NCI-H128 (cell line): Measurements from ENCODE around the gene MIPOL1.
"Not testable (repeated sequence)": the region's sequence is repeated elsewhere in the genome, so short reads cannot be mapped to it uniquely, and the experiment has no call there.

Experiments
- DNase-seq: peaks from one replicate; lab custom pipeline; 2025; ENCODE audit not compliant: unreplicated experiment; lab: John Stamatoyannopoulos, UW

Gene MIPOL1, protein sequence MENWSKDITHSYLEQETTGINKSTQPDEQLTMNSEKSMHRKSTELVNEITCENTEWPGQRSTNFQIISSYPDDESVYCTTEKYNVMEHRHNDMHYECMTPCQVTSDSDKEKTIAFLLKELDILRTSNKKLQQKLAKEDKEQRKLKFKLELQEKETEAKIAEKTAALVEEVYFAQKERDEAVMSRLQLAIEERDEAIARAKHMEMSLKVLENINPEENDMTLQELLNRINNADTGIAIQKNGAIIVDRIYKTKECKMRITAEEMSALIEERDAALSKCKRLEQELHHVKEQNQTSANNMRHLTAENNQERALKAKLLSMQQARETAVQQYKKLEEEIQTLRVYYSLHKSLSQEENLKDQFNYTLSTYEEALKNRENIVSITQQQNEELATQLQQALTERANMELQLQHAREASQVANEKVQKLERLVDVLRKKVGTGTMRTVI

DNA sequence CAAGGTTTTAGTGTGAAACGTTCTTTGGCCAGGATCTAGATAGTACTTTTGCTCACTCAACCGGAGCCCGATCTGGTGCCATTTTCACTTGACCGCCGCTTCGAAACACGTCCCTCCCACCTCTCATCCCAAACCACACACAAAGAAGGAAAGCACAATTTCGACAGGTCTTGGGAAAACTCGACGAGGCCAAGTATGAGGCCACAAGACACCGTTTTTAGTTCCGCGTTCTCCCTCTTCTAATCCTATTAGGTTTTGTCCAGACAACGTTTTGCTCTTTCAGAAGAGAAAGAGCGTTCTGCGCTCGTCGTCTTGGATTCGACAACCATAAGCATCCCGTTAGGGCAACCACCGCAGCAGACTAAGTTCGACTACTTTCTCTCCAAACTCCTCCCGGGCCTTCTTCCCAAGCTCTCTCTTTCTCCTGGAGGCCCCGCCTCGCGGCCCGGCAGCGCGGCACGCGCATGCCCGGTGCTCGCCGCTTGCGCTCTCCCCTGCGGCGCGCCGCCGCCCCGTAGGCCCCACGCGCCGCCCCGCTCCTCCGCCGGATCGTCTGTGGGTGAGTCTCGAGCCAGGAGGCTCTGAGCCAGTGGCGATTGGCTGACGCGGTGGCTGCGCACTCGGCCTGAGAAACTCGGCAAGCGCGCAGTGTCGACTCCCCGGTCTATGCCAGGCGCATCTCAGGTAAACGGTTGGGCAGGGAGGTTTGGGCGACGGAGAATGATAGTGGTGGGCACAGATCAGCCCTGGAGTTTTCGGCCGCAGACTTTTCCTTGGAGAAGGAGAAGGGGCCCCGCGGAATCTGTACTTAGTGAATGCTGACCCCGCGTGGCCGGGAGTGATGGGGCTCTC is at the start of gene MIPOL1:
Gene MIPOL1 (plus strand): TSS at position 517 of the 852 bp plus-strand sequence. CDS start 49,952 bp downstream, outside the sequence.
- peak; percentile 75 for DNase-seq

- no peak for DNase-seq
Measured at GRCh38 chr14:37150414-37150813, 47.3 kb upstream of the MIPOL1 start.

DNA sequence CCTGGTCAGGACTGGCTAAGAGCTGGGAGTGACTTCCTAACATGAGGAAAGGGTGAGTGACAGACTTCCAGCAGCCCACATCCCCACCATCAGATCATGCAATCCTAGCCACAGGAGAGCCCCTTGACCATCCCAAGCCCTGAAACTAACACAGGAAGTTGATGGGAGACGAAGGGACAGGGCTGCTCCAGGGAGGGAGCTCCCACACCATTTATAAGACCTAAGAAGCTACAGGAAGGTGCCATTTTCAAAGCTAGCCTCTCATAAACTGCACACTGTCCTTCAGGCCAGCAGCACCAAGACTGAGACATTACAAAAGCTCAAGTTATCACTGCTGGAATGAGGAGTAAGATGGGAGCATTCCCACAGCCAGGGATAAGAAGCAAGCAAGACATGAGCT is 44.7 kb upstream of the MIPOL1 start:
- DNase-seq: no peak

DNA sequence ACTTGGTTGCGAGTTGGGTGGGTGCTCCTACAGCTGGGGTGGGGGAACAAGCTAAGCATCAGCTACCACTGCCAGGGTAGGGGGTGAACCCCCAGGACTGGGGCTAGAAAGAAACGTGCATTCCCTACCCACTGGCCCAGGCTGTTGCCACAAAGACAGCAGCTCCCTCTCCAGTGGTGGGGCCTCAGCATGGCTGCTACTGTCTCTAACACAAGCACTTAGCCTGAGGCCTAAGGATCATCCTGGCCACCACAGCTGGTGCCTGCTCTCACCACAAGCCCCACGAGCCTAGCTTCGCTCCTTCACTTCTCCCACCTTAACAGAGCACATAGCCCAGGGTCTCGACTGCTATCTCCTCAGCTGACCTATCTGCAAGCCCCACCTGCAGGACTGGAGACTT is 44.3 kb upstream of the MIPOL1 start:
- no peak for DNase-seq

DNA sequence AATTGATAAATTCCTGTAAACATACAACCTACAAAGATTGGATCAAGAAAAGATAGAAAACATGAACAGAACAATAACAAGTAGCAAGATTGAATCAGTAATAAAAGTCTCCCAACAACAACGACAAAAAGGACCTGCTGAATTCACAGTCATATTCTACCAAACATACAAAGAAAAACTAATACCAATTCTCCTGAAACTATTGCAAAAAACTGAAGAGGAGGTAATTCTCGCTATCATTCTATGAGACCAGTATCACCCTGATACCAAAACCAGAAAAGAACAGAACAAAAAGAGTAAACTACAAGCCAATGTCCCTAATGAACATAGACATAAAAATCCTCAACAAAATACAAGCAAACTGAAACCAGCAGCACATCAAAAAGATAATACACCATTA is 39.8 kb upstream of the MIPOL1 start:
- no peak for DNase-seq

DNA sequence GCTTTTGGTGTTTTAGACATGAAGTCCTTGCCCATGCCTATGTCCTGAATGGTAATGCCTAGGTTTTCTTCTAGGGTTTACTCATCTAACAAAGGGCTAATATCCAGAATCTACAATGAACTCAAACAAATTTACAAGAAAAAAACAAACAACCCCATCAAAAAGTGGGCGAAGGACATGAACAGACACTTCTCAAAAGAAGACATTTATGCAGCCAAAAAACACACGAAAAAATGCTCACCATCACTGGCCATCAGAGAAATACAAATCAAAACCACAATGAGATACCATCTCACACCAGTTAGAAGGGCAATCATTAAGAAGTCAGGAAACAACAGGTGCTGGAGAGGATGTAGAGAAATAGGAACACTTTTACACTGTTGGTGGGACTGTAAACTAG is 35.4 kb upstream of the MIPOL1 start:
- DNase-seq: not testable (repeated sequence)

DNA sequence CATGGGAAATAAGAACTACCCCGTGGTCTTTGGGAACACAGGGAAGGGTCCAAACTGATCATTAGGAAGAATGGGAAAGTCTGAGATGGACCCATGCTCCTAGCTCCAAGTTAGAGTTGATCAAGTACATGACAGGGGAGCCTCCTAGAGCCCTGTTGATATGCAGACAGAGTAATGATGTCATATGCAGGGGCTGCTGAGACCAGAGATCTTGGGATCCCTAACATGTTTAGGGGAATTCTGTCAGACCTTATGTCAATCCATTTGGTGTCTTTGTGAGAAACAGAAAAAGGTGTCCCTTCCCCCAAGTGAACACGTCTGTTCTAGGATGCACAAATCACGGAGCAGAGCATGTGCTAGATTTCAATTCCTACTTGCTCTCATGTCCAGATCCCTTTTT is 31.9 kb upstream of the MIPOL1 start:
- no peak for DNase-seq

GRCh38 chr14:37167151-37168047 is 30.3 kb upstream of the MIPOL1 start:
- DNase-seq: no peak

GRCh38 chr14:37168721-37169120 is 29.0 kb upstream of the MIPOL1 start:
- no peak for DNase-seq

DNA sequence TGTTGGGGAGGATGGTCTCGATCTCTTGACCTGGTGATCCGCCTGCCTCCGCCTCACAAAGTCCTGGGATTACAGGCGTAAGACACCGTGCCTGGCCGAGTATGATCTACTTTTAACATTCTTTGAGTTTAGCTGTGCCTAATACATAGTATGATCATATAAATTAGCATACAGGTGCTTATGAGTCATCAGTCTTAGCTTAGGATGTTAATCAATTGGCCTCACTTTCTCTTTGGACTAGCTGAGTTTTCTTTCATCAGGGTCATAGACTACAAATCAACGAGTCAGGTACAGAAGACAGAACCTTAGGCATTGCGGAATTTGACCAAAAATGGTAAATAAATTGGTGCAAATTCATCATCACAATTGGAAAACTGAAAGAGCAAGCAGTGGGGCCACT is 27.5 kb upstream of the MIPOL1 start:
- DNase-seq: no peak

DNA sequence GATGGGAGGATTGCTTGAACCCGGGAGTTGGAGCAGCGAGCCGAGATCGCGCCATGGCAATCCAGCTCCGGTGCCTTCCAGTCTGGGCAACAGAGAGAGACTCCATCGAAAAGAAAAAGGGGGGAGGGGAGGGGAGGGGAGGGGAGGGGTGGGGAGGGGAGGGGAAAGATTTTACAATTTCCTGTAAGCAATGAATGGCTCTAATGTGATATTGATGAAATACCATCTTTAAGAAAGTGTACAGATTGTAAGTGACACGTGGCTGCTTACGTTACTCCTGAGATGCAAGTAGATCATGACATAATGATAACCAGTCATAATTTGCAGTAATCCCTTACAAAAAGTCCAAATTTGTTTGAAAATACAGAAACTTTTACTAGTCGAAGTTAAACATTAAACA is 26.7 kb upstream of the MIPOL1 start:
- DNase-seq: no peak

DNA sequence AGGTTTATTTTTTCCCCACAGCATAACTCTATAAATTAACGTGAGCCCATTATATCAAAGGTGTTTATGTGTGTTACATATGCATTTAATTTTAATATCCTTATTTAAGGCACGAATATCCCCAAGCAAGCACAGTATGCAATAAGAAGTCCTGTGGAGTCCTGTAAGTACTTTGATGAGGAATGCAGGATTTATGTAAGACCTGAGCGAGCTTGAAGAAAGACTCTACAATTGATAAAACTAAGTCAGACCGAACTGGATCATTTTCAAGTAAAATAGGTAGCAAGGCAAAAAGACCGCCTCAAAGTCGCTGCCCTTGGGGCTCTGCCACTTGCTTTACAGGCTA is 26.1 kb upstream of the MIPOL1 start:
- DNase-seq: no peak

DNA sequence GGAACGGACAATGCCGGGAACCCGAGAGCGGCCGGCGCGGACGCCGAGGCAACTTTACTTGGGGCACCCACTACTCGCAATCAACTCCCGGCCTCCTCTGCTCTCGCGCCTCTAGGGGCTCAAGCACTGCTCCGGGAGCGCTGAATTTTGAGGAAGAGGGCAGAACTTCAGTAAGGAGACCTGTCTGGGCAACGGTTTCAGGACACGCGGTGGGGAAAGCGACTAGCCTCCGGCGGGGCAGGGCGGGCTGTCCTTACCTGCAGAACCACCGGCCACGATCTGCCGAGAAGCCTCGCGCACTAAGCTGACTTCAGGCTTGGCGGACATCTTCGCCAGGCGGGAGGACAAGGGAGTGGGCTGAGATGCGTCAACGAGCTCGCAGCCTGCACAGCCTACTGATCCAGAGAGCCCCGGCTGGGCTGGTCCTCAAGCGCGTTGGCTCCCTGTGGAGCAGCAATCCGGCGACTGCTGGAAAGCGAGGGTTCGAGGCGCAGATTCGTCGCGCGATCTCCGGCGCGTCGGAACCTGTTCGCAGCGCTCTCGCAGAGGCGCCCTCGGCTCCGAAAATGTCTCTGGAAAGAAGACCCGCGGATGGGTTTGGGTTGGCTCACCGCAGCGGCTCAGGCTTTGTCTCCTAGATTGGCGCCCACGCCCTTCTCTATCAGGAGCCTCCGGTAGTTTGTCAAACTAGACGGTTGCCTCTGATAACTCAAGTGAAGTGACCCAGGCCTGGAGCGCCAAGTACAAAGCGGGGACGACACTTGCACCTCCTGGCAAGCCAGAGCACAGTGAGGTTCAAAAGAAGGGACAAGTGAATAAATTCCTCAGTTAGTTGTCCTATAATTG is 25.5 kb upstream of the MIPOL1 start, which contains the start of gene SLC25A21:
Gene SLC25A21 (minus strand): TSS at position 583 of the 846 bp plus-strand sequence.
- DNase-seq: peak; percentile 49

- no peak for DNase-seq
Measured at GRCh38 chr14:37172936-37173614, 24.7 kb upstream of the MIPOL1 start.

- DNase-seq: no peak
Measured at GRCh38 chr14:37179896-37180502, 17.7 kb upstream of the MIPOL1 start.

DNA sequence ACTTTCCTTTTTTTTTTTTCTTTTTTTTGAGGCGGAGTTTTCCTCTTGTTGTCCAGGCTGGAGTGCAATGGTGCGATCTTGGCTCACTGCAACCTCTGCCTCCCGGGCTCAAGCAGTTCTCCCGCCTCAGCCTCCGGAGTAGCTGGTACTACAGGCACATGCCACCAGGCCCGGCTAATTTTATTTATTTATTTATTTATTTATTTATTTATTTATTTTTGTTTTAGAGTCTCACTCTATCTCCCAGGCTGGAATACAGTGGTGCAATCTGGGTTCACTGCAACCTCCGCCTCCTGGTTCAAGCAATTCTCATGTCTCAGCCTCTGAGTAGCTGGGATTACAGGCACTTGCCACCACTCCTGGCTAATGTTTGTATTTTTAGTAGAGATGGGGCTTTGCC is 16.9 kb upstream of the MIPOL1 start:
- DNase-seq: not testable (repeated sequence)

- DNase-seq: no peak
Measured at GRCh38 chr14:37181441-37181840, 16.3 kb upstream of the MIPOL1 start.

- DNase-seq: not testable (repeated sequence)
Measured at GRCh38 chr14:37184520-37184919, 13.2 kb upstream of the MIPOL1 start.

DNA sequence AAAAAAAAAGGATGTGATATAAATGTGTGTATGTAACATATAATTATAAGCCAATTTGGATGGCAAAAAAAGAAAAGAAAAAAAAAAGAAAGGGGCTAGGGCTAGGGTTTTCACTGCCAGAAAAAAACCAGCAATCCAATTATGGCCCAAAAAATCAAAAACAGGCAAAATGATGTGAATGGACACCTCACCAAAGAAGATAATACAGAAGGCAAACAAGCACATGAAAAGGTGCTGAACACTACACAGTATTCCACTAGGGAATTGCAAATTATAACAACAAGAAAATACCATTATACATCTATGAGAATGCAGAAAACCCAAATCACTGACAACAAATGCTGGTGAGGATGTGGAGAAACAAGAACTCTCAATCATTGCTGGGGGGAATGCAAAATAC is 12.1 kb upstream of the MIPOL1 start:
- no peak for DNase-seq
